Neural progenitor cell (in vitro differentiated cells): ENCODE results near the gene HNF4A. TPM values are rescaled to one million over a fixed set of nuclear protein-coding genes. Genes with fewer than 3 reads are reported as not detected.

Source experiments
- DNase-seq: peaks from one replicate; pipeline ENCODE4 v3.0.0-alpha.2; 2016; ENCODE audit warnings: low spot score
- H2AFZ ChIP-seq: fragments of 200-600 bp; sonication (generic); replicated peaks from 2 replicates; pipeline ENCODE4 v1.6.1; 2016; ENCODE audit warnings: antibody characterized with exemption
- H3F3A ChIP-seq: fragments of 200-600 bp; sonication (generic); 2 replicates; pipeline ENCODE4 v1.6.1; 2016; ENCODE audit warnings: antibody characterized with exemption, low read depth
- H3K27ac ChIP-seq: fragments of 200-600 bp; sonication (generic); 2 replicates; pipeline ENCODE4 v1.5.1; 2016; ENCODE audit warnings: mild to moderate bottlenecking
- H3K27me3 ChIP-seq: fragments of 200-600 bp; sonication (generic); 2 replicates; pipeline ENCODE4 v1.6.1; 2016; ENCODE audit warnings: mild to moderate bottlenecking, moderate library complexity
- H3K36me3 ChIP-seq: fragments of 200-600 bp; sonication (generic); 2 replicates; pipeline ENCODE4 v1.5.1; 2016
- H3K4me1 ChIP-seq: fragments of 200-600 bp; sonication (generic); 2 replicates; pipeline ENCODE4 v1.6.1; 2016; ENCODE audit warnings: mixed run types
- H3K4me2 ChIP-seq: fragments of 200-600 bp; sonication (generic); 2 replicates; pipeline ENCODE4 v1.6.1; 2016
- H3K4me3 ChIP-seq: fragments of 200-600 bp; sonication (generic); 2 replicates; pipeline ENCODE4 v1.5.1; 2016
- H3K79me2 ChIP-seq: fragments of 200-600 bp; sonication (generic); 2 replicates; pipeline ENCODE4 v1.6.1; 2016; ENCODE audit warnings: low read depth
- H3K9ac ChIP-seq: fragments of 200-600 bp; sonication (generic); 2 replicates; pipeline ENCODE4 v1.6.1; 2016
- H3K9me3 ChIP-seq: fragments of 200-600 bp; sonication (generic); 2 replicates; pipeline ENCODE4 v1.5.1; 2016; ENCODE audit warnings: low read depth
- H4K20me1 ChIP-seq: fragments of 200-600 bp; sonication (generic); 2 replicates; pipeline ENCODE4 v1.6.1; 2016; ENCODE audit warnings: low read depth
- H3K27ac Mint-ChIP-seq: 3 replicates; pipeline ENCODE4 v1.8.0; 2021; ENCODE audit warnings: mixed read lengths
- H3K27me3 Mint-ChIP-seq: 2 replicates; pipeline ENCODE4 v1.8.0; 2022; ENCODE audit warnings: low read depth, mild to moderate bottlenecking, inconsistent platforms, moderate library complexity, mixed read lengths; ENCODE audit not compliant: insufficient read depth
- H3K36me3 Mint-ChIP-seq: 3 replicates; pipeline ENCODE4 v1.8.0; 2021; ENCODE audit warnings: mixed read lengths
- H3K4me1 Mint-ChIP-seq: 3 replicates; pipeline ENCODE4 v1.8.0; 2021; ENCODE audit warnings: mixed read lengths
- H3K4me3 Mint-ChIP-seq: 3 replicates; pipeline ENCODE4 v1.8.0; 2021; ENCODE audit warnings: mild to moderate bottlenecking, moderate library complexity, mixed read lengths
- H3K9me3 Mint-ChIP-seq: 3 replicates; pipeline ENCODE4 v1.8.0; 2020; ENCODE audit warnings: mixed read lengths
- EZH2 ChIP-seq: fragments of 200-600 bp; sonication (generic); IDR thresholded peaks from 2 replicates; pipeline ENCODE4 v1.6.1; 2017; ENCODE audit warnings: antibody characterized with exemption, mild to moderate bottlenecking, moderate library complexity
- EZH2phosphoT487 ChIP-seq: fragments of 200-600 bp; sonication (generic); IDR thresholded peaks from 2 replicates; pipeline ENCODE4 v1.6.1; 2017; ENCODE audit warnings: antibody characterized with exemption
- total RNA-seq: library from RNA; depleted of rRNA; stranded (reverse); fragments of >200 nt; gene quantifications from 2 replicates; pipeline ENCODE4 v1.2.3, GENCODE V29; 2015; ENCODE audit warnings: low replicate concordance
- TF ChIP-seq, protein P1 (sequence below): fragments of 200-600 bp; sonication (generic); IDR thresholded peaks from 2 replicates; pipeline ENCODE4 v1.5.1; 2017; ENCODE audit warnings: antibody characterized with exemption, mild to moderate bottlenecking

HNF4A gene
- total RNA-seq, 1 donor from 2014 or later: 1.6 TPM

DNA sequence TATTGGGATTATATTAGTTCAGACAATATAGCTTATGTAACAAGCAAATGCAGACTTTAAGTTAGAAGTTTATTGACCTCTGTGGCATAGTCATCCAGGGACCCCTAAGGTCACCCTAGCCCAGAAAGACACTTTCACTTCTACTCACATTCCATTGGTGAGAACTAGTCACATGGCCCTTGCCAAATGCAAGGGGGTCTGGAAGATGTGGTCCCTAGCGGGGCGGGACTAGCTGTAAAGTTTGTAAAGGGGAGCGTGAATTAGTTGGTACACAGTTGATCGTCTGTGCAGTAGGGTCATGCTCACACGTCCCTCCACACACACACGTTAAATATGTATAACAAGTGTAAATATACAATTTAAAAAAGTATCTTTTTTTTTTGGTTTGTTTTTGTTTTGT, 9.3 kb downstream of the HNF4A start:
- TF ChIP-seq, protein P1, sequence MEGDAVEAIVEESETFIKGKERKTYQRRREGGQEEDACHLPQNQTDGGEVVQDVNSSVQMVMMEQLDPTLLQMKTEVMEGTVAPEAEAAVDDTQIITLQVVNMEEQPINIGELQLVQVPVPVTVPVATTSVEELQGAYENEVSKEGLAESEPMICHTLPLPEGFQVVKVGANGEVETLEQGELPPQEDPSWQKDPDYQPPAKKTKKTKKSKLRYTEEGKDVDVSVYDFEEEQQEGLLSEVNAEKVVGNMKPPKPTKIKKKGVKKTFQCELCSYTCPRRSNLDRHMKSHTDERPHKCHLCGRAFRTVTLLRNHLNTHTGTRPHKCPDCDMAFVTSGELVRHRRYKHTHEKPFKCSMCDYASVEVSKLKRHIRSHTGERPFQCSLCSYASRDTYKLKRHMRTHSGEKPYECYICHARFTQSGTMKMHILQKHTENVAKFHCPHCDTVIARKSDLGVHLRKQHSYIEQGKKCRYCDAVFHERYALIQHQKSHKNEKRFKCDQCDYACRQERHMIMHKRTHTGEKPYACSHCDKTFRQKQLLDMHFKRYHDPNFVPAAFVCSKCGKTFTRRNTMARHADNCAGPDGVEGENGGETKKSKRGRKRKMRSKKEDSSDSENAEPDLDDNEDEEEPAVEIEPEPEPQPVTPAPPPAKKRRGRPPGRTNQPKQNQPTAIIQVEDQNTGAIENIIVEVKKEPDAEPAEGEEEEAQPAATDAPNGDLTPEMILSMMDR: no peak
- TF ChIP-seq EZH2: no peak
- no peak for TF ChIP-seq EZH2phosphoT487
- no peak overlapping the region for H3K27ac Mint-ChIP-seq

GRCh38 chr20:44367746-44368145, 12.2 kb downstream of the HNF4A start:
- H3K27ac Mint-ChIP-seq: no peak overlapping the region
- Histone ChIP-seq H3K27ac (no peak overlapping the region), H3K9ac (no peak overlapping the region), H3F3A (no peaks in the 10 kb centered on the region), H3K36me3 (no peaks in the 10 kb centered on the region), H3K4me3 (no peak overlapping the region), H3K27me3 (no peaks in the 10 kb centered on the region), H3K4me2 (no peak overlapping the region), H2AFZ (no peak overlapping the region), H3K4me1 (no peaks in the 10 kb centered on the region), H3K9me3 (no peaks in the 10 kb centered on the region), H4K20me1 (no peaks in the 10 kb centered on the region), H3K79me2 (no peaks in the 10 kb centered on the region)
- H3K9me3 Mint-ChIP-seq: no peaks in the 10 kb centered on the region
- H3K4me3 Mint-ChIP-seq: no peak overlapping the region
- H3K4me1 Mint-ChIP-seq: peaks cover 8% of the 10 kb centered on the region
- H3K36me3 Mint-ChIP-seq: no peaks in the 10 kb centered on the region
- TF ChIP-seq, protein P1: no peak
- TF ChIP-seq EZH2 (no peak), EZH2phosphoT487 (no peak)
- H3K27me3 Mint-ChIP-seq: peaks cover 3% of the 10 kb centered on the region
- no peak for DNase-seq

More for the DNA sequence above, 9.3 kb downstream of the HNF4A start:
- Histone ChIP-seq H4K20me1 (no peaks in the 10 kb centered on the region), H3K9me3 (no peaks in the 10 kb centered on the region), H3K4me3 (no peak overlapping the region), H3K4me1 (no peaks in the 10 kb centered on the region), H3F3A (no peaks in the 10 kb centered on the region), H3K9ac (no peak overlapping the region), H3K79me2 (no peaks in the 10 kb centered on the region), H3K27ac (no peak overlapping the region), H3K27me3 (no peaks in the 10 kb centered on the region), H2AFZ (no peak overlapping the region), H3K36me3 (no peaks in the 10 kb centered on the region), H3K4me2 (no peak overlapping the region)
- DNase-seq: no peak
- peaks cover 8% of the 10 kb centered on the region for H3K27me3 Mint-ChIP-seq
- H3K9me3 Mint-ChIP-seq: no peaks in the 10 kb centered on the region
- H3K36me3 Mint-ChIP-seq: no peaks in the 10 kb centered on the region
- H3K4me3 Mint-ChIP-seq: no peak overlapping the region
- H3K4me1 Mint-ChIP-seq: no peaks in the 10 kb centered on the region

DNA sequence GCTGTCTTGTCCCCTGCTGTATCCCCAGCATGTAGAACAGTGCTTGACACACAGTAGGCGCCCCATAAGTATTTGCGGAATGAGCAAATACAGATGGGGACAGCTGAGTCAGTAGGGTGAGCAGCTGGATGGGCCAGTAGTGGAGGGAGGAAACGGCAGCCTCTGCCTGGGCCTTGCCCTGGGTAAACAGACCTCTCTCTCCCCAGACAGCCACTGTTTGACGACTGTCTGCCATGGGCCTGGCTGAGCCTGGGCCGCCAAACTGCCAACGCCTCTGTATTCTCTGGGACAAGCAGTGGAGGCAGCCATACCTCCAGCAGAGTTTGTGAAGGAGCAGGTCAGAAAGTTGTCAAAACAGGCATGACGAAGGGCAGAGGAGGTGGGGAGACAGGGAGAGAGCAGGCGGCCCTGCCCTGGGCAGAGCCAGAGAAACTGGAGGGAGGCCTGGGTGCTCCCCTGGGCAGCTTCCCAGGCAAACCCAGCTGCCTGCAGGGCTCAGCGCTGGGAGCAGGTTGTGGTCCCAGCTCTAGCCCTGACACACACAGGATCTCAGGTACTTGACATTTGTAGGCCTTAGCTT, 15.2 kb downstream of the HNF4A start:
- Mint-ChIP-seq H3K27me3 (peaks cover 2% of the 10 kb centered on the region), H3K4me1 (peaks cover 8% of the 10 kb centered on the region), H3K36me3 (no peaks in the 10 kb centered on the region), H3K9me3 (no peaks in the 10 kb centered on the region), H3K27ac (peak overlapping the region; percentile 27), H3K4me3 (no peak overlapping the region)
- H3K36me3 ChIP-seq: no peaks in the 10 kb centered on the region
- no peaks in the 10 kb centered on the region for H3K27me3 ChIP-seq
- TF ChIP-seq EZH2 (no peak), EZH2phosphoT487 (no peak)
- TF ChIP-seq, protein P1: no peak
- no peaks in the 10 kb centered on the region for H3F3A ChIP-seq
- no peaks in the 10 kb centered on the region for H3K9me3 ChIP-seq
- H4K20me1 ChIP-seq: no peaks in the 10 kb centered on the region
- no peak overlapping the region for H3K4me2 ChIP-seq
- H3K79me2 ChIP-seq: no peaks in the 10 kb centered on the region
- no peak overlapping the region for H3K27ac ChIP-seq
- H3K9ac ChIP-seq: no peak overlapping the region
- no peaks in the 10 kb centered on the region for H3K4me1 ChIP-seq
- no peak for DNase-seq
- H2AFZ ChIP-seq: peak overlapping the region; percentile 82
- no peak overlapping the region for H3K4me3 ChIP-seq
